Ovary (tissue), 3 donors: Measurements from ENCODE around the gene ATAD3B.

Experiments
- EP300 ChIP-seq: sonication (generic); formaldehyde crosslinking; IDR thresholded peaks from one replicate; pipeline ENCODE4 v1.6.1; 2017; ENCODE audit warnings: antibody characterized with exemption
- POLR2A ChIP-seq: fragments of 450-650 bp; IDR thresholded peaks from one replicate; pipeline ENCODE4 v1.6.1; 2017; ENCODE audit warnings: antibody characterized with exemption, mild to moderate bottlenecking, moderate library complexity
- TF ChIP-seq, protein P1 (sequence below), 3 donors: fragments of 450-650 bp in 2 of 3; fragments of 200-600 bp in 1 of 3; IDR thresholded peaks; one replicate each; pipeline versions ENCODE4 v1.5.1 to v1.8.0; 2016 to 2022; ENCODE audit warnings: antibody characterized with exemption in 3 of 3, mild to moderate bottlenecking in 1 of 3
- donor health status: DM: no; HTN: no; CAD: no.

DNA sequence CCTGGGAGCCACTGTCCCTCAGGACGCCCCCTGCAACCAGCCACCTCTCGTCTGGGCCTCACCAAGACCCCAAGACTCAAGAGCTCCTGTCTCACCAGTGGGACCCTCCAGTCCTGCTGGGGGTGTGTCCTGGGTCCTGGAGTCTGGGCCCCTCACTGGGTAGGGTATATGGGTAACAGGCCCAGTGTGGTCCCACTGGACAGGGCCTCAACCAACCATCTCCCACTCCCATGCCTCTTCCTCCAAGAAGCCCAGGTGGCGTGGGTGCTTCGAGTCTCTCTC, 36.8 kb upstream of the ATAD3B start:
- TF ChIP-seq, protein P1, sequence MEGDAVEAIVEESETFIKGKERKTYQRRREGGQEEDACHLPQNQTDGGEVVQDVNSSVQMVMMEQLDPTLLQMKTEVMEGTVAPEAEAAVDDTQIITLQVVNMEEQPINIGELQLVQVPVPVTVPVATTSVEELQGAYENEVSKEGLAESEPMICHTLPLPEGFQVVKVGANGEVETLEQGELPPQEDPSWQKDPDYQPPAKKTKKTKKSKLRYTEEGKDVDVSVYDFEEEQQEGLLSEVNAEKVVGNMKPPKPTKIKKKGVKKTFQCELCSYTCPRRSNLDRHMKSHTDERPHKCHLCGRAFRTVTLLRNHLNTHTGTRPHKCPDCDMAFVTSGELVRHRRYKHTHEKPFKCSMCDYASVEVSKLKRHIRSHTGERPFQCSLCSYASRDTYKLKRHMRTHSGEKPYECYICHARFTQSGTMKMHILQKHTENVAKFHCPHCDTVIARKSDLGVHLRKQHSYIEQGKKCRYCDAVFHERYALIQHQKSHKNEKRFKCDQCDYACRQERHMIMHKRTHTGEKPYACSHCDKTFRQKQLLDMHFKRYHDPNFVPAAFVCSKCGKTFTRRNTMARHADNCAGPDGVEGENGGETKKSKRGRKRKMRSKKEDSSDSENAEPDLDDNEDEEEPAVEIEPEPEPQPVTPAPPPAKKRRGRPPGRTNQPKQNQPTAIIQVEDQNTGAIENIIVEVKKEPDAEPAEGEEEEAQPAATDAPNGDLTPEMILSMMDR (IDR thresholded peaks at IDR 0.05) = no peak
- TF ChIP-seq EP300 (no peak), POLR2A (no peak)
